Right ventricle myocardium inferior (tissue), 1 donor: ENCODE data around the gene CLCN5. TPM values are rescaled to one million over a fixed set of nuclear protein-coding genes. Genes with fewer than 3 reads are reported as not detected.

Experiments
- ATAC-seq: fragments of 200-7000 bp; cut with Tn5 transposase; one replicate; pipeline ENCODE4 v1.9.1; 2020; ENCODE audit warnings: mild to moderate bottlenecking, moderate library complexity
- DNase-seq: peaks from one replicate; pipeline ENCODE4 v3.0.0; 2021; ENCODE audit errors: missing footprints
- intact Hi-C: fragments of 100-400 bp; cut with DNase I; formaldehyde crosslinking; loops from one replicate; pipeline ENCODE4 v1.11.0; 2022
- microRNA-seq: library from miRNA; unstranded; fragments of <30 nt; microRNA quantifications from one replicate; pipeline ENCODE4 v1.2.0, GENCODE V29; 2020
- total RNA-seq: library from RNA; stranded (reverse); fragmentation: NEBNext Ultra II Directional; extraction: Animal tissue kit (Norgen Biotek cat#: 25700); gene quantifications from one replicate; pipeline ENCODE4 v1.2.1, GENCODE V29; 2021
- donor health status: DM: no; HTN: yes; CAD: no; lungs with severe emphysema.

CLCN5 gene
- total RNA-seq, 1 donor from 2014 or later, result 2.7 TPM

- intact Hi-C loops, result no loop called here
- DNase-seq (no peak), ATAC-seq (no peak)
These were observed 183.8 kb downstream of the CLCN5 start for GRCh38 chrX:50106051-50106675.

GRCh38 chrX:50107470-50107869 is 185.1 kb downstream of the CLCN5 start:
- ATAC-seq, result no peak
- no peak for DNase-seq
- intact Hi-C loops, result no loop called here

GRCh38 chrX:50108264-50108663 is 185.9 kb downstream of the CLCN5 start:
- no peak for DNase-seq
- intact Hi-C loops, result no loop called here
- no peak for ATAC-seq

- no peak for ATAC-seq
- intact Hi-C loops, result no loop called here
- no peak for DNase-seq
These were observed 189.3 kb downstream of the CLCN5 start for GRCh38 chrX:50111742-50112141.

- no peak for ATAC-seq
- no peak for DNase-seq
- intact Hi-C loops, result no loop called here
These were observed 191.7 kb downstream of the CLCN5 start for GRCh38 chrX:50114113-50114512.

GRCh38 chrX:50115973-50116372 is 193.6 kb downstream of the CLCN5 start:
- ATAC-seq, result no peak
- intact Hi-C loops, result no loop called here
- DNase-seq, result no peak

GRCh38 chrX:50117476-50117875 is 195.1 kb downstream of the CLCN5 start:
- intact Hi-C loops, result no loop called here
- DNase-seq (no peak), ATAC-seq (no peak)

GRCh38 chrX:50125480-50125879 is 203.1 kb downstream of the CLCN5 start:
- no peak for DNase-seq
- intact Hi-C loops, result no loop called here
- ATAC-seq, result no peak

- intact Hi-C loops, result no loop called here
- DNase-seq (no peak), ATAC-seq (no peak)
These were observed 225.6 kb downstream of the CLCN5 start for GRCh38 chrX:50147972-50148371.

Small RNAs within 50 kb of the gene (microRNA-seq; reads per million reads assigned to microRNA genes)
- 109 reads per million, percentile 54 among the genes with 10 or more reads in this experiment for gene MIR188
- gene MIR362, result 249 reads per million, percentile 63 among the genes with 10 or more reads in this experiment
- 12.3 reads per million, percentile 27 among the genes with 10 or more reads in this experiment for gene MIR500A
- not detected for gene MIR500B
- gene MIR501, result 32.5 reads per million, percentile 39 among the genes with 10 or more reads in this experiment
- 27.8 reads per million, percentile 37 among the genes with 10 or more reads in this experiment for gene MIR502
- 586 reads per million, percentile 76 among the genes with 10 or more reads in this experiment for gene MIR532
- 228 reads per million, percentile 62 among the genes with 10 or more reads in this experiment for gene MIR660

Other genes with a start within 250 kb of the CLCN5 start
- gene PAGE1, start 226.6 kb upstream of the CLCN5 start, total RNA-seq, result not detected
- gene PAGE4, start 93.3 kb upstream of the CLCN5 start, total RNA-seq, result not detected
- gene USP27X, start 43.1 kb upstream of the CLCN5 start, total RNA-seq, result 1.8 TPM